HG03575 (cell line): ENCODE data around the gene RSBN1L.
"Not testable (repeated sequence)": the region's sequence is repeated elsewhere in the genome, so short reads cannot be mapped to it uniquely, and the experiment has no call there.

ENCODE experiments used
- ATAC-seq: cut with Tn5 transposase; IDR thresholded peaks from one replicate; pipeline ENCODE4 v1.9.1; 2021; ENCODE audit not compliant: unreplicated experiment, insufficient number of reproducible peaks, low FRiP score; ENCODE audit errors: extremely low read depth

RSBN1L gene

GRCh38 chr7:77696057-77696642 lies at the start of gene RSBN1L:
RSBN1L (plus strand) TSS chr7:77696459; CDS start chr7:77696470, 11 bp downstream.
- ATAC-seq: peak; percentile 91

GRCh38 chr7:77648742-77649338 lies 47.4 kb upstream of the RSBN1L start:
- no peak for ATAC-seq

DNA sequence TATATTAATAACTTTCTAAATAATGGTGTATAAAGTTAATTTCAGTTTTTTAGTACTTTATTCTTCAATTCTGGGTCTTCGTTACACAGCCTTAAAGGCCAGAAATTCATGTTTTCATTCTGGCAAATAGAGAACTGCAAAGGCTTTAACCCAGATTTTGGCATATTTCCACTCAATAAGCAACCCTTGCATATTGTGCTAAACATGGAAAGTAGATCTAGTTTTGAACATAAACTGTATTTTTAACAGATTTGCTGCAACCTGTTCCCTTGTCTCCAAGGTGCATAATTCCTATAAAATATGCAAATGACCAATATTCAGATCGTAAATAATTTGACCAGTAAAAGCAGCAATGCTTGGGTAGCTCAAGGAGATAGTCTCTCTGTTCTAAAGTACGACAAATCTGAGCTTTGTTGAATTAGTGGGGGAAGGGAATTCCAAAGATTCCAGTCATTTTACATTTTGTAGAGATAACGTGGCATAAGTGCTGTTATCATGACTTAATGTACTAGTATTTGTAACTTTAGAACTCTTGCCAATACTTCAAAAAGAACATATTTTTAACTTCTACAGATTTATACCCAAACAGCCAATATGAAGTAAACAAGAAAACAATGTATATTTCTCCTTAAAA lies 46.4 kb upstream of the RSBN1L start:
- ATAC-seq: no peak

- no peak for ATAC-seq
Measured at GRCh38 chr7:77651575-77652162, 44.6 kb upstream of the RSBN1L start.

GRCh38 chr7:77652826-77653225 lies 43.4 kb upstream of the RSBN1L start:
- ATAC-seq: not testable (repeated sequence)

DNA sequence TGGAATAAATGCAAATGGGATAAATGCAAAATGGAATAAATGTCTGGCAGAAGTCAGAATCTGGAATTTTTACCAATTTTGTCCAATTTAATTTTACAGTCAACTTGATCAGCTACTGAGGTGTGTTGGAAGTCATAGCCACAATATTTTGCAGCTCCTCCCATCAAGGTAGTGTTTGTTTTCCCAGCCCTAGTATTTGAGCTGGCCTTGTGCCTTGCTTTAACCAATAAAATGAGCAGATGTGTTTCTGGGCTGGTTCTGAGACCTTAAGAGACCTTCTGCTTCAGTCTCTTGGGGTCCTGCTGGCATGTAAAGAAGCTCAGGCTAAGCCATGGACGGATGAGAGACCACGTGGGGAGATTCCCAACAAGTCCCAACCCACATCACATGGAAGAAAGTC lies 42.7 kb upstream of the RSBN1L start:
- no peak for ATAC-seq

DNA sequence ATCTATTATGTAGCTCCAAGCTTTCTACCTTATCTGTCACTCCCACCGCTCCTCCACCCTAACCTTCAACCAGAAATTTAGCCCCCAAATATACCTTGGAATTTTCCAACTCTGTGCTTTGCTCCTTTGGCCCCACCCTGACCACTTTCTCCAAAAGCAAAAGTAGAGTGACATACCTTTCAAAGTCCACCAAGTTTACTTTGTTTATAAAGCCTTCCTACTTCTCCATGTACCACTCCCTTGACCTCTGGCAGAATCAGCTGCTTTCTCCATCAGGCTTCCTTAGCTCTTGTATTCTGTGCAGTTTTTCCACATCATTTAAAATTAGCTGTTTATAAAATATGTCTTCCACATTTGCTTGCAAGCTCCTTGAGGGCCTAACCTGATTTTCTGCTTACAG lies 40.9 kb upstream of the RSBN1L start:
- no peak for ATAC-seq

- ATAC-seq: no peak
Measured at GRCh38 chr7:77655836-77656455, 40.3 kb upstream of the RSBN1L start.

- ATAC-seq: no peak
Measured at GRCh38 chr7:77657427-77658224, 38.6 kb upstream of the RSBN1L start.

DNA sequence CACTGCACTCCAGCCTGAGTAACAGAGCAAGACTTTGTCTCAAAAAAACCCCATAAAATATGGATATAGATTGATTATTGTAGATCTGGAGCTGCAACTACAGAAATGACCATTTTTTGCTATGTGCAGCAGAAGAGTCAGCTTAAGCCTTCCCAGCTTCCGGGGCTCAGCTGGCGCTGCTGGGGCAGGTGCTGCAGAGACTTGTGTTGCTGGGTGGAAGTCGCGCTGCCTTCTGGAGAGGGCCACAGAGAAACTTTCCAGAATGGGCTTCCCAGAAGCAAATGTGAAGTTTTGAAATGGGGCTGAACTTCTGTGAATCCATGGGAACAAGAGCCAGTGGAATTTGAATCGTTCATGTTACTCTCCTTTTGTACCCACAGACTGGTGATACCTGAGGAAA lies 37.3 kb upstream of the RSBN1L start:
- no peak for ATAC-seq

DNA sequence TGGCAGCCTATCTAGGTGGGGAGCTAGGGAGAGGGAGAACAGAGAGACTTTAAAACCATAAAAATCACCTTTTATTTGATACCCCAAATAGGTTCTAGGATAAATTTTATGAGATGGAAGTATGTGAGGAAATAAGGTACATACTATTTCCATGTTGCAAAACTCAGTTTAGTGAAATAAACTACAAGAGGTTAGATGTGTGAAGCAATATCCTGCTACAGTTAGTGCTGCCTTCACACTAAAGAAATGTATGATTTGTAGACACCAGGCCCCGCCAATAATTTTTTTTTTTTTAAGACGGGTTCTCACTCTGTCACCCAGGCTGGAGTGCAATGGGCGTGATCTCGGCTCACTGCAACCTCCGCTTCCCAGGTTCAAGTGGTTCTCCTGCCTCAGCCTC lies 34.4 kb upstream of the RSBN1L start:
- ATAC-seq: no peak

- no peak for ATAC-seq
Measured at GRCh38 chr7:77662869-77663268, 33.4 kb upstream of the RSBN1L start.

- no peak for ATAC-seq
Measured at GRCh38 chr7:77664715-77665114, 31.5 kb upstream of the RSBN1L start.

GRCh38 chr7:77665161-77665560 lies 31.1 kb upstream of the RSBN1L start:
- ATAC-seq: no peak

GRCh38 chr7:77667459-77668086 lies 28.7 kb upstream of the RSBN1L start:
- ATAC-seq: no peak

DNA sequence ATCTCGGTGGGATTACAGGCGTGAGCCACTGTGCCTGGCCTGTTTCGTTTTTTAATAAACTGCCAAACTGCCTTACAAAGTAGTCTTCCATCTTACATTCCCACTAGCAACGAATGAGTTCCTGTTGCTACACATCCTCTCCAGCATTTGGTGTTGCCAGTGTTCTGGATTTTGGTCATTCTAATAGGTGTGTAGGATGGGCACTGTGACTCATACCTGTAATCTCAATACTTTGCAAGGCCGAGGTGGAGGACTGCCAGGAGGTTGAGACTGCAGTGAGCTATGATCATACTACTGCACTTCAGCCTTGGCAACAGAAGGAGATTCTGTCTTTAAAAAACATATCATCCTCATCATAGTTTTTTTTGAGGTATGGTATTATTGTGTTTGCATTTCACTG lies 21.4 kb upstream of the RSBN1L start:
- ATAC-seq: no peak

DNA sequence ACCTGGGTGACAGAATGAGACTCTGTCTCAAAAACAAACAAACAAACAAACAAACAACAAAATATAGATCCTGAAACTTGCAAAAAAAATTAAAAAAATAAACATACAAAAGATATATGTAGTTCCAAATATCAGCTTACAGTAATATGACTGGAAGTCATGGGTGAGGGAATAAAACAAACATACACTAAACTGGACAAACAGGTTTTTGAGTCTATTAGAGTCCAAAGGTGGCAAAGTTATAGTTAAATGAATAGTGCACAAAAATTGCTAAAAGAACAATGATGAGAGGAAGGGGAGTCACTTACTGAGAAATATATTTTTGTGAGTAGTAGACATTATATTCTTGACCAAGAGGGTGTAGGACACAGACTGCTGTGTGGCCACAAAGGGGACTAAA lies 16.7 kb upstream of the RSBN1L start:
- no peak for ATAC-seq

GRCh38 chr7:77680266-77680665 lies 16.0 kb upstream of the RSBN1L start:
- ATAC-seq: no peak

GRCh38 chr7:77684030-77684429 lies 12.2 kb upstream of the RSBN1L start:
- ATAC-seq: no peak
